Measurements from ENCODE around the gene ABTB2. TPM values are rescaled to one million over a fixed set of nuclear protein-coding genes. Genes with fewer than 3 reads are reported as not detected.

ABTB2 gene
- total RNA-seq, 1 experiment from 2014 or later: 3.1 TPM

DNA sequence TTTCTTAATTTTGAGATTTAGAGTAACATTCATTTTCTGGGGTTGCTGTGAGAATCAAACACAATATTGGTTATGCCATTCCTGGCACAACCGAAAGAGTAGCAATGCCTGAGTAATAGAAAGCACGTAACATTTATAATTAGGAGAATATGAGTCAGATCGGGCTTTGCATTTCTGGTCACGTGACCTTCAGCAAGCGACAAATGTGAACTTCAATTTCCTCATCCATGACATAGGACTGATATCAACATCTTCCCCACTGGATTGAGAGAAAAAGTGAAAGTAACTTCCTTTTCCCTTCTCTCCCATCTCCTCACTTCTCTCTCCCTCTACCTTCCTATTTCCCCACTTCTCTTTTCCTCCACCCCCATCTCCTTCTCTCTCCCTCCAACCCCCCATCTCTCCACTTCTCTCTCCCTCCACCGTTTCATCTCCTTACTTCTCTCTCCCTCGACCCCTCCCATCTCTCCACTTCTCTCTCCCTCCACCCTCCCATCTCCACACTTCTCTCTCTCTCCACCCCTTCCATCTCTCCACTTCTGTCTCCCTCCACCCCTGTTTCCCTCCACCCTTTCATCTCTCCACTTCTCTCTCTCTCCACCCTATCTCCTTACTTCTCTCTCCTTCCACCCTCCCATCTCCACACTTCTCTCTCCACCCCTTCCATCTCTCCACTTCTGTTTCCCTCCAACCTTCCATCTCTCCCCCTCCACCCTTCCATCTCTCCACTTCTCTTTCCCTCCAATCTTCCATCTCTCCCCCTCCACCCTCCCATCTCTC, 47.5 kb upstream of the ABTB2 start:
- POLR2A ChIA-PET: interaction anchor here (0.9 to 2.4 kb wide), 3 partner anchors 11 to 33 kb away, joined by 3 to 7 read pairs (median 7); partner anchors contain the start of gene CAT
- Mint-ChIP-seq H3K27ac (ENCODE audit: low read depth, unreplicated experiment) (no peak overlapping the region), H3K9me3 (ENCODE audit: unreplicated experiment) (peaks cover 7% of the 10 kb centered on the region), H3K4me3 (ENCODE audit: unreplicated experiment) (peak overlapping the region; percentile 48), H3K36me3 (ENCODE audit: insufficient read depth, unreplicated experiment) (no peaks in the 10 kb centered on the region), H3K4me1 (ENCODE audit: insufficient read depth, unreplicated experiment) (peaks cover 7% of the 10 kb centered on the region), H3K27me3 (ENCODE audit: insufficient read depth, unreplicated experiment) (peaks cover 13% of the 10 kb centered on the region)
- CTCF ChIA-PET: interaction anchor here (1.4 kb wide), 1 partner anchor 9 kb away, joined by 4 read pairs; no protein-coding TSS in a partner anchor
- intact Hi-C loops (cut with micrococcal nuclease): no loop called here
- TF ChIP-seq CTCF (IDR thresholded peaks at IDR 0.05; ENCODE audit: unreplicated experiment): no peak
- no TSS peak for BruUV-seq (replicated peaks)
- peak; percentile 53 for DNase-seq (ENCODE audit: unreplicated experiment)

GRCh38 chr11:34404280-34404679, 46.5 kb upstream of the ABTB2 start:
- CTCF ChIA-PET: interaction anchor here (0.7 to 1.4 kb wide), 4 partner anchors 8 to 1081 kb away, joined by 3 to 4 read pairs (median 3); no protein-coding TSS in a partner anchor
- peaks cover 7% of the 10 kb centered on the region for H3K9me3 Mint-ChIP-seq (ENCODE audit: unreplicated experiment)
- DNase-seq (ENCODE audit: unreplicated experiment): no peak
- intact Hi-C loops (cut with micrococcal nuclease): no loop called here
- POLR2A ChIA-PET: interaction anchor here (0.6 to 2.6 kb wide), 6 partner anchors 9 to 478 kb away, joined by 3 to 14 read pairs (median 6); partner anchors contain the start of gene CAT
- peaks cover 13% of the 10 kb centered on the region for H3K27me3 Mint-ChIP-seq (ENCODE audit: insufficient read depth, unreplicated experiment)
- TF ChIP-seq CTCF (IDR thresholded peaks at IDR 0.05; ENCODE audit: unreplicated experiment): no peak
- BruUV-seq (replicated peaks): no TSS peak
- no peak overlapping the region for H3K27ac Mint-ChIP-seq (ENCODE audit: low read depth, unreplicated experiment)
- no peak overlapping the region for H3K4me3 Mint-ChIP-seq (ENCODE audit: unreplicated experiment)
- peaks cover 7% of the 10 kb centered on the region for H3K4me1 Mint-ChIP-seq (ENCODE audit: insufficient read depth, unreplicated experiment)
- no peaks in the 10 kb centered on the region for H3K36me3 Mint-ChIP-seq (ENCODE audit: insufficient read depth, unreplicated experiment)

DNA sequence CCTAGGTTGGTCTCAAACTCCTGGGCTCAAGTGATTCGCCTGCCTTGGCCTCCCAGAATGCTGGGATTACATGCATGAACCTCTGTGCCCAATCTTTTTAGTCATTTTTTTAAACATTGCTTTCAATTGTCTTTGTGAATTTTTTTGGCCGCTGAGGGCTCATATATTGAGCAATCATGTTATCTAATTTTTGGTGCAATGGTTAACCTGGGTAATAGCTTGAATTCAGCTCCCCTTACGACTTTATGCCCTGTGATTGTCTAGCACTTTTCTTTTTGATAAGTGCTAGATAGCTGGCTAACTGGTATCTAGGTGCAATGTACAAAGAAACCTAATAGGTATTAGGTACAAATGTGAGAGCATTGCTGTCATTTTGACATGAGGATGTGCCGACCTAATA, 45.6 kb upstream of the ABTB2 start:
- no peak for TF ChIP-seq CTCF (IDR thresholded peaks at IDR 0.05; ENCODE audit: unreplicated experiment)
- ChIA-PET POLR2A (interaction anchor here (1.8 to 2.6 kb wide), 5 partner anchors 9 to 36 kb away, joined by 5 to 14 read pairs (median 7); partner anchors contain the start of gene CAT), CTCF (interaction anchor here (0.7 to 1.4 kb wide), 4 partner anchors 7 to 687 kb away, joined by 3 to 6 read pairs (median 4); no protein-coding TSS in a partner anchor)
- DNase-seq (ENCODE audit: unreplicated experiment): no peak
- no peak overlapping the region for H3K4me3 Mint-ChIP-seq (ENCODE audit: unreplicated experiment)
- peaks cover 13% of the 10 kb centered on the region for H3K27me3 Mint-ChIP-seq (ENCODE audit: insufficient read depth, unreplicated experiment)
- peaks cover 7% of the 10 kb centered on the region for H3K9me3 Mint-ChIP-seq (ENCODE audit: unreplicated experiment)
- no peak overlapping the region for H3K27ac Mint-ChIP-seq (ENCODE audit: low read depth, unreplicated experiment)
- H3K4me1 Mint-ChIP-seq (ENCODE audit: insufficient read depth, unreplicated experiment): peaks cover 7% of the 10 kb centered on the region
- no TSS peak for BruUV-seq (replicated peaks)
- intact Hi-C loops (cut with micrococcal nuclease): no loop called here
- H3K36me3 Mint-ChIP-seq (ENCODE audit: insufficient read depth, unreplicated experiment): no peaks in the 10 kb centered on the region

- Mint-ChIP-seq H3K4me3 (ENCODE audit: unreplicated experiment) (no peak overlapping the region), H3K27me3 (ENCODE audit: insufficient read depth, unreplicated experiment) (no peaks in the 10 kb centered on the region), H3K27ac (ENCODE audit: low read depth, unreplicated experiment) (no peak overlapping the region), H3K4me1 (ENCODE audit: insufficient read depth, unreplicated experiment) (peaks cover 6% of the 10 kb centered on the region), H3K9me3 (ENCODE audit: unreplicated experiment) (peaks cover 8% of the 10 kb centered on the region), H3K36me3 (ENCODE audit: insufficient read depth, unreplicated experiment) (no peaks in the 10 kb centered on the region)
- DNase-seq (ENCODE audit: unreplicated experiment): no peak
- ChIA-PET CTCF (interaction anchor here (0.6 to 1.1 kb wide), 3 partner anchors 13 to 35 kb away, joined by 3 read pairs; no protein-coding TSS in a partner anchor), POLR2A (interaction anchor here (5.2 kb wide), 1 partner anchor 41 kb away, joined by 42 read pairs; the partner anchor contains the start of gene CAT)
- no peak for TF ChIP-seq CTCF (IDR thresholded peaks at IDR 0.05; ENCODE audit: unreplicated experiment)
- BruUV-seq (replicated peaks): no TSS peak
- intact Hi-C loops (cut with micrococcal nuclease): no loop called here
Observed at GRCh38 chr11:34397811-34398210, 40.0 kb upstream of the ABTB2 start.

Measured in MCF 10A (cell line).